DMS53 (cell line): ENCODE results near the gene ZNF814.
"Not testable (repeated sequence)": the region's sequence is repeated elsewhere in the genome, so short reads cannot be mapped to it uniquely, and the experiment has no call there.

Experiments
- DNase-seq: peaks from one replicate; lab custom pipeline; 2025; lab: John Stamatoyannopoulos, UW

Gene ZNF814

GRCh38 chr19:57862351-57862750 is 26.5 kb downstream of the ZNF814 start:
- DNase-seq, result not testable (repeated sequence)

GRCh38 chr19:57854117-57854516 is 34.7 kb downstream of the ZNF814 start:
- DNase-seq, result not testable (repeated sequence)

GRCh38 chr19:57851812-57852603 is 36.8 kb downstream of the ZNF814 start:
- not testable (repeated sequence) for DNase-seq

- peak; percentile 35 for DNase-seq
Measured at GRCh38 chr19:57850553-57851017, 38.3 kb downstream of the ZNF814 start.

- DNase-seq, result peak; percentile 92
Measured at GRCh38 chr19:57849666-57850473, 39.0 kb downstream of the ZNF814 start, which contains the start of gene ZNF587. ZNF587 (plus strand) TSS chr19:57849859; CDS start chr19:57850039, 180 bp downstream.

- DNase-seq, result peak; percentile 44
Measured at GRCh38 chr19:57849162-57849665, 39.6 kb downstream of the ZNF814 start.

GRCh38 chr19:57847164-57847563 is 41.7 kb downstream of the ZNF814 start:
- not testable (repeated sequence) for DNase-seq

GRCh38 chr19:57841122-57841763 is 47.6 kb downstream of the ZNF814 start:
- no peak for DNase-seq

GRCh38 chr19:57838622-57839191 is 50.1 kb downstream of the ZNF814 start:
- DNase-seq, result not testable (repeated sequence)

GRCh38 chr19:57836991-57837390 is 51.8 kb downstream of the ZNF814 start:
- DNase-seq, result not testable (repeated sequence)

- DNase-seq, result peak; percentile 60
Measured at GRCh38 chr19:57830071-57830602, 58.7 kb downstream of the ZNF814 start, which contains the start of gene ZNF587B. ZNF587B (plus strand) TSS chr19:57830299; CDS start chr19:57830529, 230 bp downstream.

GRCh38 chr19:57829316-57829715 is 59.5 kb downstream of the ZNF814 start:
- DNase-seq, result no peak

- DNase-seq, result no peak
Measured at GRCh38 chr19:57825511-57825910, 63.3 kb downstream of the ZNF814 start.

GRCh38 chr19:57823608-57824007 is 65.2 kb downstream of the ZNF814 start:
- peak; percentile 29 for DNase-seq

- not testable (repeated sequence) for DNase-seq
Measured at GRCh38 chr19:57823155-57823554, 65.7 kb downstream of the ZNF814 start.

GRCh38 chr19:57821501-57821900 is 67.3 kb downstream of the ZNF814 start:
- DNase-seq, result not testable (repeated sequence)

- not testable (repeated sequence) for DNase-seq
Measured at GRCh38 chr19:57821095-57821494, 67.7 kb downstream of the ZNF814 start.

GRCh38 chr19:57820599-57820998 is 68.2 kb downstream of the ZNF814 start:
- no peak for DNase-seq

- DNase-seq, result peak; percentile 95
Measured at GRCh38 chr19:57819475-57820148, 69.2 kb downstream of the ZNF814 start.

- DNase-seq, result peak; percentile 18
Measured at GRCh38 chr19:57818378-57818777, 70.5 kb downstream of the ZNF814 start.

GRCh38 chr19:57817976-57818375 is 70.9 kb downstream of the ZNF814 start:
- DNase-seq, result no peak
